Suppressor macrophage treated with lipopolysaccharide for 4 hours (primary cell): Measurements from ENCODE around the gene ADRM1.

Experiments
- DNase-seq: peaks from one replicate; pipeline ENCODE4 v3.0.0-alpha.2; 2020

Gene ADRM1

DNA sequence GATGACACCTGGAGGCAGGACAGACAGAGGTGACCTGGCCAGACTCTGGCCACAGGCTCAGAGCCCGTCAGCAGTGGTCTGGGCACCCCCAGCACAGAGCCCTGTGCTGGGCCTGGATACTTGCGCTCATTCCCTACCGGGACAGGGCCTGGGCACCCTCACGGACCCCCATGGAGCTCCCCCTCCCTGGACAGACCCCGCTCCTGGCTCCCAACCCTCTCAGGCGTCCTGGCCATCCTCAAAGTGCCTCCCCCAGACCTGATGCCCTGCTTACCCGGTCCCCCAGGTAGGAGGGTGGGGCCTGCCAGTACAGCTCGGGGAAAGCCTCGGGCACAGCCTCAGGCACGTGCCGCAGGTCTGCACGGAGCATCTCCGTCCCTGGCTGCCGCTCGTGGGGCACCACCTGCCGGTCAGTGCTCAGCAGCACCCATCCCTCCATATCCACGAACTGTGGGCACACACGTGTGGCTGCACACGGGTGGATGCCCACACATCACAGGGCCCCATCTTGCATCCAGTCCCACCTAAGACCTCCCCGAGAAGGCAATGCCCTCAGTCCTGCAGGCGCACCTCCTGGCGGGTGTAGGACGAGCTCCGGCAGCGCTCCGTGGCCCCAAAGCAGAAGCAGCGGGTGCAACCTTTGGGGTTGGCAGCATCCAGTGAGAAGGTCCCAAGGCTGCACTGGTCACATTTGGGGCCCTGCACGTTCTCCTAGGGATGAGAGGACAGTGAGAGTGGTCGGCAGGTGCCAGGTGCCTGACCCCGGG, 24.3 kb downstream of the ADRM1 start:
- no peak for DNase-seq

DNA sequence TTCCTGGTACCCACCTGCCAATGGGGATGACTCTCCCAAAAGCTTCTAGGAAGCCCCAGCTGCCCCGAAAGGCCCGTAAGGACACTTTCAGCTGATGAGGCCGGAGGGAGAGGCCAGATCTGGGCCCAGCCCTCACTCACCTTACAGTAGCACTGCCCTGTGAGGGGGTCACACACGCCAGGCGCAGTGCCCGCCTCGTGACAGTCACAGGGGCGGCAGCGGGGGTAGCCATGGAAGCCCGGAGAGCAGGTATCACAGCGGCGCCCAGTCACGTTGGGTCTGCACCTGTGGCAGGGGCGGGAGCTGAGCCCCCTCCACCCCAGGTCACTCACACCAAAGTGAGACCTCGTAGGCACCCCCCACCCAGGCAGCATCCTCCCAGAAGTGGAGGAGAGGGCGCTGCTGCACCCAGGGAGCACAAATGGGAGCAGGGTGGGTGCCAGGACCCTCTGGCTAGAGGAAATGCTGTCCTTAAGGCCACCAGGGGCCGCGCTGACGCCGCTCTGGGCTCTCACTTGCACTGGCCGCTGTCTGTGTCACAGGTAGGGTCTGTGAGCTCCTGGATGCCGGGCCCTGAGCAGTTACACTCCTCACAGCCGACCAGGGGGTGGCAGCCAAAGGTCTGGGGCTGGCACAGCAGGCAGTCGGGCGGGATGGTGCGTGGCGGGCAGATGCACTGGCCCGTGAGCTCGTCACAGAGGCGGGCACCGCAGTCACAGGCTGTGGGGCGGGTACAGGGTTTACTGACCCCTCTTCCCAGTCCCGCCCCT, 25.1 kb downstream of the ADRM1 start:
- DNase-seq = no peak

DNA sequence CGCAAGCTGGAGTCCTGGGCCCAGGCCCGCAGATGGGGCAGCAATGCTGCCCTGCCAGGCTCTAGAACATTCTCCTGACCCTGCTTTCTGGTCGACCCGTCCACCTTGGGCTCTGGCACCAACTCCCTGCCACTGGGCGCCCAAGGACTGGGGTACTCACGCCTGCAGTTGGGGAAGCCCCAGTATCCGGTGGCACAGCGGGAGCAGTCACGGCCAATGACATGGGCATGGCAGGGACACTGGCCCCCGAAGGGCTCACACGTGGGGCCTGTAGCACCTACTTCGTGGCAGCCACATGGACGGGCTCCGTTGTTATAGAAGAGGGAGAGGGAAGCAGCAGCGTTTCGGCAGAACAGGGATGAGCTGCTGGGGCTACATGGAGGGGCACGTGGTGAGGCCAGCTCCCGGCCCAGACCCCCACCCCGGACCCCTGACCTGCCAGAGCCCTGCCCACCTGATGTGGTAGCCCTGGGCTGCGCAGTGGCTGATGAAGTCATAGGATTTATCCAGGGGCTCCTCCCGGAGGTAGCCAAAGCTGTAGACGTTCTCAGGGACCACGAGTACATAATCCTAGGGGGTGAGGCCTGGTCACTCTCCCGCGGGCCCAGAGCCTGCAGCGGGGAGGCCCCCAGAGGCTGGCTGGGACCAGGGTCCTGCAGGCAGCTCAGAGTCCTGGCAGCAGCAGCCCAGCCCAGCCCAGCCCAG, 26.0 kb downstream of the ADRM1 start:
- DNase-seq = no peak

DNA sequence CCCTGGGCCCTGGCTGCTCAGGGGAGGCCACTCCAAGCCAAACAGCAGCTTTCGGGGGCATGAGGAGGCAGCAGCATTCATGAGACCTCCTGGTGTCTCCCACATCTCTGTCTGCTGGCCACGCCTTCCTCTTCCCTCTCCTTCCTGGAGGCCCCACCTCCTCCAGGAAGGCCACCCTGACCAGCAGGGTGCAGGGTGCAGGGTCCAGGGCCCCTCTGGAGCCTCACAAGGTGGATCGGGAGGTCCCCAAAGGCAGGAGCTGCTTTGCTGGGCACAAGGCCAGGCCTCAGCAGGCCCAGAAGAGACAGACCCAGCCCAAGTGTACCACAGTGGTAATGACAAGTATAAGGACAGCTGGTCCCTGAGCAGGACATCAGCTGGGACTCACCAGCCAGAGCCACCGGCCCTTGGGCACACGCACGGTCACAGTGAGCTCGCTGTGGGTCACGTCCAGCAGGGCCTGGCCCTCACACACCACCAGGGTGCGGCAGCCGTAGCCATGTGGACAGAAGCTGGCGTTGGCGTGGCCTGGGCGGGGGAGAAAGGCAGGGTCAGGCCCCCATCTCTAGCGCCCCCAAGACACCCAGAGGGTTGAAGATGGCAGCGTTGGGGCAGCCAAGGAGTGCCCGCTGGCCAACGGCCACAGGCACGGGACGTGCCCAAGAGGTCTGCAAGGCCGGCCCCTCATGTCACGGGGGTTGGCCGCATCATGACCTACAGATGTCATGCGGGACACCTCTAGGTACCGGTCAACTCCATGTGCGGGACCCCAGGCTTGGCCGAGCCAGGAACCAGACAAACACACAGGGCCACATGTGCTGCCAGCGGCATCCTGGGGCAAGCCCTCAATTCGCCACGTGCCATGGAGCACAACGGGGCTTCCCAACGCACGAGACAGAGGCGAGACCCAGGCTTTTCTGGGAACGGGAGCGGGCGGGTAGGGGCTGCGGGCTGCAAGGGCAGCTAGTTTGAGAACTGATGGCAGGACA, 26.9 kb downstream of the ADRM1 start:
- DNase-seq = no peak

DNA sequence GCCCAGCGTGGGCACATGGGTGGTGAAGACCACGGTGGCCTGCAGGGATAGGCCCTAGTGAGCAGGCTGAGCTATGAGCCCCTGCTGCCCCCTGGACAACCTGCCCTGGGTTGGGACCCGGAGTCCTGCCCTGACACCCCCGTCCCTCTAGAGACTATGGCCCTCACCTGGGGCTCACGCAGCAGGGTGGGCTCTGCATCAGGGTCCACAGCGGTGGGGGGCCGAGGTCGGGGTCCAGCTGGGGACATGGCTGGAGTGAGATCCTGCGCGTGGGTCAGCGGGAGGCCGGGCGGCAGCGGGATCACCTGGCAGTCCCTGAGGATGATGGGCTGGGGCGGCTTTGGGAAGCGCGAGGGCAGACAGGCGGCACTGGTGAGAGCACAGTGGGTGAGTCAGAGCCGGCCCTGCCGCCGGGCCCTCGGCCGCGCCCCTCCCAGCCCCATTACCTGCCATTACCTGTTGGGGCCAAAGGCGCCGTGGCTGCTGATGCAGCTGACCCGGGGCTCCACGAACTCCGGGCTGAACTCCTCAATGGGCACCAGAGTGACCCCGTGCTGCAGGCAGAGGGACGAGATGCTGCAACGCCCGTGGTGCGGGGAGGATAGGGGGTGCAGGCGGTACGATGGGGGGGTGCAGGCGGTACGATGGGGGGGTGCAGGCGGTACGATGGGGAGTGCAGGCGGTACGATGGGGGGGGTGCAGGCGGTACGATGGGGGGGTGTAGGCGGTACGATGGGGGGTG, 27.9 kb downstream of the ADRM1 start:
- no peak for DNase-seq

DNA sequence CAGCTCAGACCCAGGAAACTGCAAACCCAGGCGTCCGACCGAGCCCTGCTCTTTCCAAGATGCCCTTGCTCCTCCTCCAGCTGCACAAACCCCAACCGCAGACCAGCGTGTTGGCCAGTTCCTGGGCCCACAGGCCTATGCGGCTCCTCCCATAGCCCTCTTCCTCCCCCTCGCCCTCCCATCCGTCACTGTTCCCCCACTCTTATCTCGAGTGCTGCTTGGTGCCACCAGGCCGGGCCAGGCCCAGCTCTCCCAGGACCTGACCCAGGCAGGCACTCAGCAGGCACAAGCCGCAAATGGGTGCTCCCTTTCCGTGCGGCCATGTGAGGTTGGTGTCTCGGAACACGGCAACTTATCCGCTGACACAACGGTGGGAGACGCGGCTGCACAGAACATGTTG, 28.6 kb downstream of the ADRM1 start:
- no peak for DNase-seq

DNA sequence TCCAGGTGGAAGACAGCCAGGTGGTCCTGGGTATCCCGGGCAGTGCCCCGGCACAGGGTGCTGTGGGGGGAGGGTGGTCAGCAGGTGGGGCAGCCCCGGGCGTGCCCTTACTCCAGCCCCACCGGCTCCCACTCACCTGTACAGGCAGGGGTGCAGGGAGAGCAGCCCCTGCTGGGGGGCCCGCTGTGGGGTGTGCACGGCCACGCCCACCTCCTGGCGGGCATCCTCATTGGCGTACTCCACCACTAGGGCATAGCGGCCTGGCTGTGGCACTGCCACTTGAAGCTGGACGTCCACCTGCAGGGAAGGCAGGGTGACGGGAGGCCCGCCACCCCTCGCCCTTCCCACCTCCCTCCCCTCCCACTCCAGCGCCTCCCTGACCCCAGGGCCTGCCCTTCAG, 29.6 kb downstream of the ADRM1 start:
- no peak for DNase-seq

DNA sequence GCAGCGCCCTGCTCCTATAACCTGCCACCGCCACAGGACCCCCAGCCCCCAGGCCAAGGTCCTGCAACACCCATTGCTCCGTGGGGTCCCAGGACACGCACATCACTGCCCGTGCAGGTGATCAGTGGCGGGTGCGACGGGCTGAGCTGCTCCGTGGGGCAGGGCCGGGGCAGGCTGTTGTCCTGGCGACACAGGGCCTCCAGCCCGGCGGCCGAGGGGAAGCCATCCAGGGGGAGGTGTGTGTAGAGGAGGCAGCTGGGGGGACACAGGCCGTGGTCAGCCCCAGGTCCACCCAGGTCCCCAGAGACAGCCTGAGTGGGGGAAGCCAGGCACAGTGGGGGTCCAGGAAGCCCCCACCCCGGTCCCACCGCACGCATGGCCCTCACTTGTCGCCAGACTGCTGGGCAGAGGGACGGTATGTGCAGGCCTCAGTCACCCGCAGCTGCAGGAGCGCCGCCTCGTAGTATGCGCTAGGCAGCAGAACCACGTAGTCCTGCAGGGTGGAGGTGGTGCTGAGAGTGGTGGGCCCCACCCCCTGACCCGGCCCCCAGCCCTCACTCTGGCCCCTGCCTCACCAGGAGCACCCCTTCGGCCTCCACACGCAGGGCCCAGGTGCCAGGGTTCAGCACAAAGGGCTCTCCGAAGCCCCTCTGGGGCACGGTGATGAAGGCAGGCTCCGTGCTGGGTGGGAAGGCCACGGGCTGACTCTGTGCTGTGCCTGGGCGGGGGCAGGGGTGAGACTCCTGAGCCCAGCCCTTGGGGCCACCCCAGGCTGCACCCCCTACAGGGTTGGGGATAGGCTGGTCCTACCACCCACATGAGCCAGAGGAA, 30.4 kb downstream of the ADRM1 start:
- no peak for DNase-seq

DNA sequence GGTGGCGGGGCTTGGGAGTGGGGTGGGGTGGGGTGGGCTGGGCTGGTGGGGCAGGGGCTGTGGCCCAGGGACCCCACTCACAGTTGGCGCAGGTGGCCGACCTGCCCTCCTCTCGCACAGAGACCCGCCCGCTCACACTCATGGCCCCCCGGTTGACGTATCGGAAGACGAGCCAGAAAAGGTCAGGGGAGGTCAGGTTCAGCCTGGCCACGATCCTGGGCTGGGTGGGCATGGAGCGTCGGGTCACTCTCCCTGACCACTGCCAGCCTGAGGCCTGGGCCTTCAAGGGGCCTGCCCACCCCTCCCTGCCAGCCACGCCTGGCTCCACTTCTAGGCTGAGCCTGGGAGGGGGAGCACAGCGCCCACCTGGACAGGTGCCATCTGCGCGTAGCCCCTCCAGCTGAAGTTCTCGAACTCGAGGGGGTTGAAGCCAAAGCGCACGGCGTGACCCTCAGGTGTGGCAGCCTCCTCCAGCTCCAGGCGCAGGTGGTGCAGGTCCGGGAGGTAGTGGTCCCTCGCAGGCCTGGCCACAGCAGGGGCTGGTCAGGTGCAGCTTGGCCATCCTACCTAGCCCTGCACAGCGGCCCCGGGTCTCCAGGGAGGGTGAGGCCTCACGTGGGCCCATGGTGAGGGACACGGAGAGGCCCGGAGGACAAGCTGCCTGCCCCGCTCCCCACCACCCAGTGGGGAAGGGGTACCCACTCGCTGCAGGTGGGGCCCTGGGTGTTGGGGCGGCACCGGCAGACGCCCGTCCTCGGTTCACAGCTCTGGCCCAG, 31.2 kb downstream of the ADRM1 start:
- no peak for DNase-seq

DNA sequence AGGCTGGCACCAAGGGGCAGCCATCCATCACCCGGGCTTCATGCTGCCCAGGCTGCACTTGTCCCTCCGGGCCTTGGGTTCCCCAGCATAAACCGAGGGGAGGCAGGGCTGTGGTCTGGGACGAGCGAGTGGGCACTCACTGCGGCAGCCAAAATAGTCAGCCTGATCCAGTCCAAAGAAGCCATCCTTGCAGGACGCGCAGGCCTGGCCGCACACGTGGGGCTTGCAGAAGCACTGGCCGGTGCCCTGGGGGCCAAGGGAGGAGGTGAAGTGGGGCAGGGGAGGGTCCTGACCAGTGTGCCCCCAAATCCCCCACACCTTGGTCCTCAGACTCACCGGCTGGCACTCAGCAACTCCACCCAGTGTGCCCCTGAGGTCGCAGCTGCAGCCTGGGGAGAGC, 32.1 kb downstream of the ADRM1 start:
- no peak for DNase-seq

DNA sequence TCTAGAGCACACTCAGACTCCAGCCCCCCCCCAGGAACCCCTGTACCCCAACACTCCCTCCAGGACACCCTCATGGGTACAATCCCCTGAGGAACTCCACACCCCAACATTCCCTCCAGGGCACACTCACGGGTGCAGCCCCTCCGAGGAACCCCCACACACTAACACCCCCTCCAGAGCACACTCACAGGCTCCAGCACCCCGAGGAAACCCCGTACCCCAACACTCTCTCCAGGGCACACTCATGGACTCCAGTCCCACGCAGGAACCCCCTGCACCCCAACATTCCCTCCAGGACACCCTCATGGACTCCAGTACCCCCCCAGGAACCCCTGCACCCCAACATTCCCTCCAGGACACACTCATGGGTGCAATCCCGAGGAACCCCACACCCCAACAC, 32.7 kb downstream of the ADRM1 start:
- no peak for DNase-seq

DNA sequence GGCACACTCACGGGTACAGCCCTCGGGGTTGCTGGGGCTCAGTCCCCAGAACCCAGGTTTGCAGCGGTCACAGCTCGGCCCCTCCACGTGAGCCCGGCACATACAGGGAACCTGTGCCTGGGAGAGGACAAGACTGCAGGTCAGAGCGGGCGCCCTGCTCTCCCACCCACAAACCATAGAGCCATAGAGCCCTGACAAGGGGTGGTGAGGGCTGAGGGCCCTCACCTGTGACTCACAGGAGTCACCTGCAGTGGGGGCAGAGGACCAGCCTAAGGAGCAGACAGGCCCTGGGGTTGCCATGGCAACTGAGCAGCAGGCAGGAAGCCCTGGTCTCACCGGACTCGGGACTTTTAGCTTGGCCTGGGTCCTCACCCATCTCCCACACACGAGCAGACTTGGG, 33.5 kb downstream of the ADRM1 start:
- DNase-seq = no peak

DNA sequence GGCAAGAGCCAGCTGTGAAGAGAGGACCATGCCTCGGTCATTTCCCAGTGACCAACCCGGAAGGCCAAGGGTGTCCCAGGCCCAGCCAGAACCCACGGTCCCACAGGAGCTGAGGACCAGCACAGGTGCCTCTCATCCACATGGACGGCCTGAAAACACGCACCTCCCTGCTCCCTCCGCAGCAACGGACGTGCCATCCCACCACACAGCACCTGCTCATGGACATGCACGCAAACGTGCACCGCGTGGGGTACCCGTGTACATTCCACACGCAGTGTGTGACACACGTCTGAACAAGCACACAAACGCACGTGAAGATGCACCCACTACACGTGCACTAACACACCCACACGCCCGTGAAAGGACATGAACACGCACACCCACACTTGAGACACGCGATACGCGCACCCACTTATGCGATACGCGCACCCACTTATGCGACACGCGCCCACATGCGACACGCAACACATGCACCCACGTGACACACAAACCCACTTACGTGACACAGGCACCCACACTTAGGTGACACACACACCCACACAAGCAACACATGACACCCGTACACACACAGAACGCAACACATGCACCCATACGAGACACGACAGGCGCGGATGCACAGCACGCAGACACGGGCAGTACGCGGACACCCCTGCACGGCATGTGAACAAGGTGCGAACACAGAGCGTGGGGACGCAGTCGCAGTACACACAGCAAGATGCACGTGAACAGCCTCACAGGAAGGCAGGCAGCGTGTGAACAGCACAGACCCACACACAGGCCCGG, 34.2 kb downstream of the ADRM1 start:
- DNase-seq = no peak

DNA sequence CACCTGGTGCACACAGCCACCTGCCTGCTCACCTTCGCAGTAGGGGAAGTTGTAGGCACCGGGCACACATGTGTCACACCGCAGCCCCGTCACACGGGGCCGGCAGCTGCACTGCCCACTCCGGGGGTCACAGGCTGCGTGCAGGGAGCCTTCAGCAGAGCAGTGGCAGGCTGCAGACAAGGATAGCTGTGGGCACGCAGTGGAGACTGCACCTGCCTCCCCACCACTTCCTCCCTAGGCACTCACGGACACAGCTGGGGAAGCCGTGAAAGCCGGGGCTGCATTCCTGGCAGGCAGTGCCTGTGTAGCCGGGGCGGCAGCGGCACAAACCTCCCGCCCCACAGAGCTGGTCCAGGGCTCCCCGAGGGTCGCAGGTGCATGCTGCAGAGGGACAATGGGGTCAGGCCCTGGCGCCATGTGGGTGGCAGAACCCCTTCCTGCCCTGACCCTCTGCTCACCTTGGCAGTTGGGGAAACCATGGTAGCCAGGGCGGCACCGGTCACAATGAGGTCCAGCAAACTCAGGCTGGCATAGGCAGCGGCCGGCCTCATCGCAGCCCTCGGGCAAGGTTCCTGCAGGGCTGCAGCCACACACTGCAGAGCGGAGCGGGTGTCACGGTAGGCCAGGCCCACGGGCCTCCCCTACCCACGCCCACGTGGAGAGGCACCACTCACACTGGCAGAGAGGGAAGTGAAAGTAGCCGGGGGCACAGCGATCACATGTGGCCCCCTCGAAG, 34.9 kb downstream of the ADRM1 start:
- DNase-seq = no peak

DNA sequence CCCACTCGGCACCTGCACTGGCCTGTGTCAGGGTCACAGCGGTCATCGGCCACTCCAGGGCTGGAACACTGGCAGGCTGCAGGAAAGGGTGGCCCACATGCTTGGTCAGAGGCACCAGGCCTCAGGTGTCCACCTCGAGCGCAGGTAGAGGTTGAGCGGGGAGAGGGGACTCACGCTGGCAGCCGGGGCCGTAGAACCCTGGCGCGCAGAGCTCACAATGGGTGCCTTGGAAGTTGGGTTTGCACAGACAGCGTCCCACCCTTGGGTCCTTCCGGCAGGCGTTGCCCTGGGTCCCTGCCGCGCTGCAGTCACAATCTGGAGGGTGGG, 35.5 kb downstream of the ADRM1 start:
- DNase-seq = no peak

DNA sequence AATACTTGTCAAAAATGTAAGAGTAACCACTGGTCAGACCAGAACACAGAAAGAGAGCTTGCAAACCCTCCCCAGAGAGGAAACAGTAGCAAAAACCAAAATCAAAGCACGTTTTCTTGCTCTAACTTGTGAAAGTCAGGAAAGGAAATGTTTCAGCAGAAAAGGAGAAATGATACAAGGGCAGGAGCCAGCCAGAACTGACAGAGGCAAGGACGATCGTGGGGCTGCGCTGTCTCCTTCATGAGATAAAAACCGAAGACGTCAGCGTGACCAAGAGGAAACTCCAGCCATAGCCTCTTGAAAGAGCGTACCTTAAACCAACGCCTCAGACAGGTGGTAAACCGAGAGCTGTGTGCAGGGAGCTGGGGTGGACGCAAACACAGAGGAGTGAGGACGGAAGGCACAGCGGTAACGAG, 36.9 kb downstream of the ADRM1 start:
- DNase-seq = peak; percentile 60

DNA sequence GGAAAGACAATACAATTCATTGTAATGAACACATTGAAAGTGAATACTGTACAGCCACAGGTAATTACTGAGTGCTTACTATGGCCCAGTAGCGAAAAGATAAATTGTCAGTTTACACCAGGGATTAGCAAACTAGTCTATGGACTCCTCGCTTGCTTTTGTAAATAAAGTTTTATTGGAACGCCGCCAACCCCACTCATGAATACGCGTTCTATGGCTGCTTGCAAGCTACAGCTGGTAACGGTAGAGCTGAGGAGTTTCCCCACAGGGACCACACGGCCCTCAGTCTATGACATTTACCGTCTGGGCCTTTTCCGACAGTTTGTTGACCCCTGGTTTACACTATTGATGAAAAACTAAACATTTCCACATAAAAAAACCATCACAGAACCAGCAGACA, 40.1 kb downstream of the ADRM1 start:
- no peak for DNase-seq

DNA sequence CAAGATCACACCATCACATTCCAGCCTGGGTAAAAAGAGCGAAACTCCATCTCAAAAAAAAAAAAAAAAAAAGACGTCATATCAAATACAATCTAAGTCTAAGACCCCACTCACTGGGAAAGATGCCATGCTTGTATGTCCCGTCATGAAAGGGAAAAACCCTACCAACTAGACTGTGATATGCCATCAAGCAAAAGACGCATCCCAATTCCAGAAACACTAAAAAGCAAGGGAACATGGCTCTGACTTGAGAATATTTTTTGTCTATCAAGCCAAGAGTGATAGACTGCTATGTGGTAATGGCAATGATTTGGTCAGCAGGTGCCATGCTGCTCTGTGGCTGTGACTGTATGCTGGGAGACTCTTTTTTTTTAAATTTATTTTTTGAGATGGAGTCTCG, 41.3 kb downstream of the ADRM1 start:
- DNase-seq = no peak

DNA sequence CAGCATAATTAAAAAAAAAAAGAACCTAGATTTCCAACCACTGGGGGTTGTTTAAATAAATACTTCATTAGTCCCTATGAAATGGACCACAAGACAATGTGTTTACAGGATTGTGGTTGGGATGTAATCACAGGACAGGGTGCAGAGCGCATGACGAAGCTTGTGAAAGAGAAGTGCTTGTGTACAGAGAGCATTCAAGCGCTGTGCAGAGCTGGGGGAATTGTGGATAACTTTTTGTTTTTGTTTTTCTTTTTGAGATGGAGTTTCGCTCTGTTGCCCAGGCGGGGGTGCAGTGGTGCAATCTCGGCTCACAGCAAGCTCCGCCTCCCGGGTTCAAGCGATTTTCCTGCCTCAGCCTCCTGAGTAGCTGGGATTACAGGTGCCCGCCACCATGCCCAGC, 42.0 kb downstream of the ADRM1 start:
- DNase-seq = no peak
